Loucy (cell line): ENCODE data around the gene RNF181.
A peak's percentile ranks its signal among the peaks of the same experiment; 100 is the strongest.
"Not testable (repeated sequence)": the region's sequence is repeated elsewhere in the genome, so short reads cannot be mapped to it uniquely, and the experiment has no call there.

Experiments
- H2AFZ ChIP-seq: fragments of 200-600 bp; sonication (generic); 2 replicates; pipeline ENCODE4 v1.6.0; 2016; ENCODE audit warnings: antibody characterized with exemption, mild to moderate bottlenecking, low read length, moderate library complexity
- H3F3A ChIP-seq: fragments of 200-600 bp; 2 replicates; pipeline ENCODE4 v1.6.0; 2016; ENCODE audit warnings: antibody characterized with exemption, low read depth, mild to moderate bottlenecking
- H3K27me3 ChIP-seq: fragments of 200-600 bp; sonication (generic); 2 replicates; pipeline ENCODE4 v1.6.1; 2014; ENCODE audit warnings: low read length, mild to moderate bottlenecking; ENCODE audit not compliant: insufficient read depth, poor library complexity, severe bottlenecking
- H3K36me3 ChIP-seq: fragments of 200-600 bp; sonication (generic); 2 replicates; pipeline ENCODE4 v1.6.1; 2016; ENCODE audit warnings: low read length; ENCODE audit not compliant: insufficient read depth
- H3K4me1 ChIP-seq: fragments of 200-600 bp; sonication (generic); 2 replicates; pipeline ENCODE4 v1.5.1; 2014; ENCODE audit warnings: low read length, mild to moderate bottlenecking; ENCODE audit not compliant: insufficient read depth, poor library complexity, severe bottlenecking
- H3K4me2 ChIP-seq: fragments of 200-600 bp; sonication (generic); 2 replicates; pipeline ENCODE4 v1.6.0; 2014; ENCODE audit warnings: antibody characterized with exemption, low read length, low read depth, mild to moderate bottlenecking; ENCODE audit not compliant: poor library complexity, severe bottlenecking
- H3K4me3 ChIP-seq: fragments of 200-600 bp; sonication (generic); 2 replicates; pipeline ENCODE4 v1.5.1; 2014; ENCODE audit warnings: low read length, mild to moderate bottlenecking, mixed read lengths; ENCODE audit not compliant: poor library complexity, severe bottlenecking
- H3K79me2 ChIP-seq: fragments of 200-600 bp; sonication (generic); 2 replicates; pipeline ENCODE4 v1.6.1; 2014; ENCODE audit warnings: low read length; ENCODE audit not compliant: insufficient read depth
- H3K9ac ChIP-seq: fragments of 200-600 bp; sonication (generic); 2 replicates; pipeline ENCODE4 v1.6.0; 2014; ENCODE audit warnings: mild to moderate bottlenecking, low read depth, low read length, moderate library complexity; ENCODE audit not compliant: poor library complexity, severe bottlenecking
- H3K9me2 ChIP-seq: fragments of 200-600 bp; sonication (generic); replicated peaks from 2 replicates; pipeline ENCODE4 v1.6.1; 2016; ENCODE audit warnings: low read depth, low read length, mixed read lengths
- H3K9me3 ChIP-seq: fragments of 200-600 bp; sonication (generic); 2 replicates; pipeline ENCODE4 v1.6.1; 2014; ENCODE audit warnings: mild to moderate bottlenecking, antibody characterized with exemption, low read length, low read depth; ENCODE audit not compliant: insufficient read depth
- H4K20me1 ChIP-seq: fragments of 200-600 bp; sonication (generic); 2 replicates; pipeline ENCODE4 v1.6.0; 2014; ENCODE audit warnings: antibody characterized with exemption, low read length, mild to moderate bottlenecking; ENCODE audit not compliant: insufficient read depth, poor library complexity, severe bottlenecking
- CTCF ChIP-seq: fragments of 200-600 bp; sonication (generic); conservative IDR thresholded peaks from 2 replicates; pipeline ENCODE4 v1.5.1; 2014; ENCODE audit warnings: mild to moderate bottlenecking, antibody characterized with exemption, low read length
- EZH2phosphoT487 ChIP-seq: fragments of 200-600 bp; IDR thresholded peaks from 2 replicates; pipeline ENCODE4 v1.6.1; 2018; ENCODE audit warnings: antibody characterized with exemption, mild to moderate bottlenecking, moderate library complexity, borderline replicate concordance

The RNF181 gene

GRCh38 chr2:85611217-85611704 lies 15.7 kb downstream of the RNF181 start:
- H2AFZ ChIP-seq, result peak overlapping the region; percentile 56
- H3K4me3 ChIP-seq, result peak overlapping the region; percentile 81
- H3F3A ChIP-seq, result peaks cover 2% of the 10 kb centered on the region; the same call in 1 of the 2 replicates
- H3K9me2 ChIP-seq, result no peaks in the 10 kb centered on the region
- no peak for TF ChIP-seq CTCF
- no peak for TF ChIP-seq EZH2phosphoT487
- peak overlapping the region; percentile 72 for H3K4me2 ChIP-seq
- peak overlapping the region; percentile 86 for H3K9ac ChIP-seq
- H3K9me3 ChIP-seq, result no peaks in the 10 kb centered on the region
- no peaks in the 10 kb centered on the region for H3K27me3 ChIP-seq
- peaks cover 12% of the 10 kb centered on the region for H4K20me1 ChIP-seq
- peaks cover 37% of the 10 kb centered on the region for H3K79me2 ChIP-seq
- H3K4me1 ChIP-seq, result peaks cover 8% of the 10 kb centered on the region
- peaks cover 15% of the 10 kb centered on the region; the same call in 1 of the 2 replicates for H3K36me3 ChIP-seq

- TF ChIP-seq EZH2phosphoT487 (no peak), CTCF (no peak)
- no peaks in the 10 kb centered on the region; the same call in 1 of the 2 replicates for H3F3A ChIP-seq
- H3K36me3 ChIP-seq, result peaks cover 15% of the 10 kb centered on the region; the same call in 1 of the 2 replicates
- peak within 1 kb of the TSS; percentile 72 for H3K4me2 ChIP-seq
- peaks cover 43% of the 10 kb centered on the region for H3K79me2 ChIP-seq
- no peaks in the 10 kb centered on the region for H3K27me3 ChIP-seq
- peak within 1 kb of the TSS; percentile 86 for H3K9ac ChIP-seq
- peak within 1 kb of the TSS; percentile 56 for H2AFZ ChIP-seq
- no peaks in the 10 kb centered on the region for H3K9me2 ChIP-seq
- H3K9me3 ChIP-seq, result no peaks in the 10 kb centered on the region
- peaks cover 18% of the 10 kb centered on the region for H4K20me1 ChIP-seq
- peaks cover 8% of the 10 kb centered on the region for H3K4me1 ChIP-seq
- peak within 1 kb of the TSS; percentile 81 for H3K4me3 ChIP-seq
Measured at GRCh38 chr2:85611705-85612587, 16.4 kb downstream of the RNF181 start, which contains the start of gene C2orf68. Gene C2orf68, minus strand, starts transcription at chr2:85612066. Its CDS starts 82 bp downstream, at chr2:85611984.

- H3K36me3 ChIP-seq, result peaks cover 6% of the 10 kb centered on the region; the same call in 1 of the 2 replicates
- TF ChIP-seq EZH2phosphoT487 (no peak), CTCF (no peak)
- no peak overlapping the region for H3K9ac ChIP-seq
- no peak overlapping the region for H2AFZ ChIP-seq
- no peaks in the 10 kb centered on the region for H3K9me2 ChIP-seq
- no peaks in the 10 kb centered on the region; the same call in 1 of the 2 replicates for H3F3A ChIP-seq
- H3K4me2 ChIP-seq, result no peak overlapping the region
- H3K4me1 ChIP-seq, result peaks cover 23% of the 10 kb centered on the region
- no peaks in the 10 kb centered on the region for H3K27me3 ChIP-seq
- no peaks in the 10 kb centered on the region for H3K9me3 ChIP-seq
- peaks cover 60% of the 10 kb centered on the region for H3K79me2 ChIP-seq
- peaks cover 36% of the 10 kb centered on the region for H4K20me1 ChIP-seq
- H3K4me3 ChIP-seq, result no peak overlapping the region
Measured at GRCh38 chr2:85613717-85614515, 18.4 kb downstream of the RNF181 start.

GRCh38 chr2:85614757-85615156 lies 19.2 kb downstream of the RNF181 start:
- peaks cover 42% of the 10 kb centered on the region for H4K20me1 ChIP-seq
- not testable (repeated sequence) for H3K27me3 ChIP-seq, H3K9ac ChIP-seq, H3F3A ChIP-seq, H3K36me3 ChIP-seq, H3K4me2 ChIP-seq, H3K9me3 ChIP-seq, H2AFZ ChIP-seq, H3K4me3 ChIP-seq, H3K9me2 ChIP-seq
- peaks cover 64% of the 10 kb centered on the region for H3K79me2 ChIP-seq
- peaks cover 29% of the 10 kb centered on the region for H3K4me1 ChIP-seq
